Measurements from ENCODE around the gene DNTTIP2.

Gene DNTTIP2

DNA sequence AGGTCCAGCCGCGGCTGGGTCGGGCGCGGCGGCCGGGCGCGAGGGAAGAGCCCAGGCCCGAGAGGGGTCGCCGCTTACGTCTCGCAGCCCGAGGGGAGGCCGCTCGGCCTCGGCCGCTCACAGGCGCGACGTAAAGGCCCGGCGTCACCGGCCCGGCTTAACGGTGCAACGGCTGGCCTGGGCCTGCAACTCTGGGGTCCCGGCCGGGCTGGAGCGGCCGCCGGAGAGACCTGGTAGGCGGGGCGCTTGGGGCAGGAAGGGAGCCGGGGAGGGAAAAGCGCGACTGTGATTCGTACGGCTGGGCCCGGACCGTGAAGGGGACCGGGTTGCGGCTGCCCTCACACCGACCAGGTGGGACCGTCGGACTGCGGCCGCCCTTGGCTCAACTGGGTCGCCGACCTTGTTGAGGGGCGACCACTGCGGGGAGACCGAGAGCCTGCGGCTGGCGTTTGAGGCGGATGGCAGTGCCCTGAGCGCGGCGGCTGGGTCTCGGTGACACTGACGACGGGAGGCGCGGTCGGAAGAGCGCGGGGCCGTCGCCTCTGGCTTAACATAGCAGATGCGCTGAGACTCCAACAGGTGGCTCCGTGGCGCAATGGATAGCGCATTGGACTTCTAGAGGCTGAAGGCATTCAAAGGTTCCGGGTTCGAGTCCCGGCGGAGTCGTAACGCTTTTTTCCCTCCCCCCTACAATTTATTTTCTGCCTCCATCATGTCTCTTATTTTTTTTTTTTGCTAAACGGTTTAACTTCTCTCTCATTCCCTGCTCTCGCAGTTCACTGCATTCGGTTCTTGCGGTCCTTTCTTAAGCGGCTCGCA is 31.8 kb downstream of the DNTTIP2 start:
- H3K4me3 ChIP-seq (ENCODE audit: low read depth, low read length): peak overlapping the region; percentile 97
- TF ChIP-seq, protein P1, sequence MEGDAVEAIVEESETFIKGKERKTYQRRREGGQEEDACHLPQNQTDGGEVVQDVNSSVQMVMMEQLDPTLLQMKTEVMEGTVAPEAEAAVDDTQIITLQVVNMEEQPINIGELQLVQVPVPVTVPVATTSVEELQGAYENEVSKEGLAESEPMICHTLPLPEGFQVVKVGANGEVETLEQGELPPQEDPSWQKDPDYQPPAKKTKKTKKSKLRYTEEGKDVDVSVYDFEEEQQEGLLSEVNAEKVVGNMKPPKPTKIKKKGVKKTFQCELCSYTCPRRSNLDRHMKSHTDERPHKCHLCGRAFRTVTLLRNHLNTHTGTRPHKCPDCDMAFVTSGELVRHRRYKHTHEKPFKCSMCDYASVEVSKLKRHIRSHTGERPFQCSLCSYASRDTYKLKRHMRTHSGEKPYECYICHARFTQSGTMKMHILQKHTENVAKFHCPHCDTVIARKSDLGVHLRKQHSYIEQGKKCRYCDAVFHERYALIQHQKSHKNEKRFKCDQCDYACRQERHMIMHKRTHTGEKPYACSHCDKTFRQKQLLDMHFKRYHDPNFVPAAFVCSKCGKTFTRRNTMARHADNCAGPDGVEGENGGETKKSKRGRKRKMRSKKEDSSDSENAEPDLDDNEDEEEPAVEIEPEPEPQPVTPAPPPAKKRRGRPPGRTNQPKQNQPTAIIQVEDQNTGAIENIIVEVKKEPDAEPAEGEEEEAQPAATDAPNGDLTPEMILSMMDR (IDR thresholded peaks at IDR 0.05; ENCODE audit: borderline replicate concordance, insufficient read depth, low read depth, low read length): no peak

DNA sequence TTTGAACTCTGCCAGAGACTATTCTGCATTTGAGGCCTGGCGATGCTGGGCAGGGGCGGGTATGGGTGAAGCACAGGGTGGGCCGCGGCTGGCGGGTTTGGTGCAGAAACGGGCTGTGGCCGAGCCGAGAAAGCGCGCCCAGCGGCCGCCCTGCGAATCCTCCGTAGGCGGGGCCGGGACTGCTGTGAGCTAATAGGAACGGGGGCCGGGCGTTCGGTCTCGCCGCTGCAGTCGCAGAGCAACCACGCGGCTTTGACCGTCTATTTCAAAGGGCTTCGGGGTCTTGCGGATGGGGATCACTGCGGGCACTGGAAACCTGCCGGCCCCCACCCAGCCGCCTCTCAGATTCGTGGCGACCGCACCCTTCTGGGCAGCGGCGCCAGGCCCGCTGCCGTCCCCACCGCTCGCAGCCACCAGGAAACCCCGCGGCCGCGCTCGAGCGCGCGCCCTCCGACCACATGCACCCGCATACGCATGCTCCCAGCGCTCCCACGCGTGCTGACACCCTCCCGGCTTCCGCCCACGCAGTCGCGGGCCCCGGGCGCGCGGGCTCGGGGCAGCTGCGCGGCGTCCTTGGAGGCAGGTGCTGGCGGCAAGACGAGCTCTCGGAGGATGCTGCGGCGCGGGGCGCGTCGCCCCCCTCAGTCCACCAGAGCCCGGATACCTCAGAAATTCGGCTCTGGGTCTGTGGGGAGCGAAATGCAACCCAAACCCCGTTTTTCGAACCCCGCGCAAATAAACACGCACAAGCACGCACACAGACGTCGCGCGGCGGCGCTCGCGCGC is 32.6 kb downstream of the DNTTIP2 start:
- TF ChIP-seq, protein P1 (IDR thresholded peaks at IDR 0.05; ENCODE audit: borderline replicate concordance, insufficient read depth, low read depth, low read length): peak; percentile 32; the same call in 1 of the 2 replicates
- peak overlapping the region; percentile 97 for H3K4me3 ChIP-seq (ENCODE audit: low read depth, low read length)

GRCh38 chr1:93845538-93846205 is 33.3 kb downstream of the DNTTIP2 start:
- TF ChIP-seq, protein P1 (IDR thresholded peaks at IDR 0.05; ENCODE audit: borderline replicate concordance, insufficient read depth, low read depth, low read length): no peak

DNA sequence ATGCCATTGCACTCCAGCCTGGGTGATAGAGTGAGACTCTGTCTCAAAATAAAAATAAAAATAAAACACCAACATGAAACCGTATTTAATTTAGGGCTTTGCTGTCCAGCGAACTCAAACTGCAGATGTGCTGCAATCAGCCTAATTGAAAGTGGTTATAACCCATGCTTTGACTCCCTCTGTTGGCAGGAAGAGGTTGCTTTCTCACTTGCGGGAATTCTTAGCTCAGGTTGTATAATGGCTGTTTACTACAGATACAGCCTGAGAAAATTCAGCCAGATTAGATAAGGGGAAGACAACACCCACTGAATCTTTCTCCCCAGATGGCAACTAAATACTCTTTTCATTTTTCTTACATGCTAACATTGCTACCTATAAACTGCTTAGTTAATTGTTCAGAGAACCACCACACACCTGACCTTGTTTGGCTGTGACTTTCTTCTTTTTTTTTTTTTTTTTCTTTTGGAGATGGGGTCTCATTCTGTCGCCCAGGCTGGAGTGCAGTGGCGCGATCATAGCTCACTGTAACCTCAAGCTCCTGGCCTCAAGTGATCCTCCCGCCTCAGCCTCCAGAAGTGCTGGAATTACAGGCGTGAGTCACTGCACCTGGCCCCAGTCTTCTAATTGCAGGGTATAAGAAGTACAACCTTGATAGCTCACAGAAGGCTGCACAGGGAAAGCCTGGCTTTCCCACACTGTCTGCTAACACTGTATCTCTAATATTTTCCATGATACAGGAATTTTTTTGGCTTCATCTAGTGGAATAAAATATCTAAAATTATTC is 34.6 kb downstream of the DNTTIP2 start:
- TF ChIP-seq, protein P1 (IDR thresholded peaks at IDR 0.05; ENCODE audit: borderline replicate concordance, insufficient read depth, low read depth, low read length): peak; percentile 67; the same call in 1 of the 2 replicates
- H3K4me3 ChIP-seq (ENCODE audit: low read depth, low read length): no peak overlapping the region

More at GRCh38 chr1:93845538-93846205, 33.3 kb downstream of the DNTTIP2 start:
- peak overlapping the region; percentile 97 for H3K4me3 ChIP-seq (ENCODE audit: low read depth, low read length)

- TF ChIP-seq, protein P1 (IDR thresholded peaks at IDR 0.05; ENCODE audit: borderline replicate concordance, insufficient read depth, low read depth, low read length): no peak
- H3K4me3 ChIP-seq (ENCODE audit: low read depth, low read length): no peak overlapping the region
Measured at GRCh38 chr1:93842750-93843500, 36.1 kb downstream of the DNTTIP2 start.

GRCh38 chr1:93841771-93842170 is 37.2 kb downstream of the DNTTIP2 start:
- H3K4me3 ChIP-seq (ENCODE audit: low read depth, low read length): no peak overlapping the region
- TF ChIP-seq, protein P1 (IDR thresholded peaks at IDR 0.05; ENCODE audit: borderline replicate concordance, insufficient read depth, low read depth, low read length): no peak
